Calu3 (cell line): Measurements from ENCODE around the gene CRYGN. TPM values are rescaled to one million over a fixed set of nuclear protein-coding genes. Genes with fewer than 3 reads are reported as not detected.

Experiments
- BruUV-seq: library from RNA; stranded (reverse); fragments of 400-500 nt; replicated peaks from 2 replicates; lab custom pipeline; 2021; lab: Mats Ljungman, UMichigan
- CTCF ChIA-PET: fragments of 300-600 bp; sonication (Branson Sonifier 250); formaldehyde crosslinking; loops from one replicate; lab custom pipeline; 2022; ENCODE audit warnings: antibody characterized with exemption; lab: Charles Lee
- DNase-seq: peaks from one replicate; pipeline ENCODE4 v3.0.0; 2022
- H3K27ac Mint-ChIP-seq: one replicate; pipeline ENCODE4 v1.8.0; 2022; ENCODE audit warnings: mixed read lengths; ENCODE audit not compliant: unreplicated experiment
- H3K27me3 Mint-ChIP-seq: one replicate; pipeline ENCODE4 v1.8.0; 2022; ENCODE audit warnings: mixed read lengths; ENCODE audit not compliant: unreplicated experiment
- H3K36me3 Mint-ChIP-seq: one replicate; pipeline ENCODE4 v1.8.0; 2022; ENCODE audit warnings: mild to moderate bottlenecking, moderate library complexity, mixed read lengths; ENCODE audit not compliant: insufficient read depth, unreplicated experiment
- H3K4me1 Mint-ChIP-seq: one replicate; pipeline ENCODE4 v1.8.0; 2022; ENCODE audit warnings: mild to moderate bottlenecking, low read depth, mixed read lengths; ENCODE audit not compliant: unreplicated experiment
- H3K4me3 Mint-ChIP-seq: one replicate; pipeline ENCODE4 v1.8.0; 2022; ENCODE audit warnings: mild to moderate bottlenecking, low read depth, moderate library complexity, mixed read lengths; ENCODE audit not compliant: unreplicated experiment
- H3K9me3 Mint-ChIP-seq: one replicate; pipeline ENCODE4 v1.8.0; 2022; ENCODE audit warnings: low read depth, mixed read lengths; ENCODE audit not compliant: unreplicated experiment
- intact Hi-C: fragments of 100-400 bp; cut with micrococcal nuclease; formaldehyde crosslinking; loops from one replicate; pipeline ENCODE4 v1.10.0; 2022; ENCODE audit not compliant: unreplicated experiment
- total RNA-seq: library from RNA; stranded (reverse); gene quantifications from 2 replicates; pipeline ENCODE4 v1.2.3, GENCODE V29; 2022
- TF ChIP-seq, protein P1 (sequence below): fragments of 200-600 bp; IDR thresholded peaks from one replicate; pipeline ENCODE4 v1.8.0; 2022; ENCODE audit warnings: antibody characterized with exemption; ENCODE audit not compliant: unreplicated experiment

CRYGN gene
- total RNA-seq, 1 experiment from 2014 or later: not detected

- no peak overlapping the region for H3K27ac Mint-ChIP-seq
- no peaks in the 10 kb centered on the region for H3K9me3 Mint-ChIP-seq
- no peak for DNase-seq
- H3K4me1 Mint-ChIP-seq: no peaks in the 10 kb centered on the region
- intact Hi-C loops: no loop called here
- peaks cover 71% of the 10 kb centered on the region for H3K27me3 Mint-ChIP-seq
- TF ChIP-seq, protein P1, sequence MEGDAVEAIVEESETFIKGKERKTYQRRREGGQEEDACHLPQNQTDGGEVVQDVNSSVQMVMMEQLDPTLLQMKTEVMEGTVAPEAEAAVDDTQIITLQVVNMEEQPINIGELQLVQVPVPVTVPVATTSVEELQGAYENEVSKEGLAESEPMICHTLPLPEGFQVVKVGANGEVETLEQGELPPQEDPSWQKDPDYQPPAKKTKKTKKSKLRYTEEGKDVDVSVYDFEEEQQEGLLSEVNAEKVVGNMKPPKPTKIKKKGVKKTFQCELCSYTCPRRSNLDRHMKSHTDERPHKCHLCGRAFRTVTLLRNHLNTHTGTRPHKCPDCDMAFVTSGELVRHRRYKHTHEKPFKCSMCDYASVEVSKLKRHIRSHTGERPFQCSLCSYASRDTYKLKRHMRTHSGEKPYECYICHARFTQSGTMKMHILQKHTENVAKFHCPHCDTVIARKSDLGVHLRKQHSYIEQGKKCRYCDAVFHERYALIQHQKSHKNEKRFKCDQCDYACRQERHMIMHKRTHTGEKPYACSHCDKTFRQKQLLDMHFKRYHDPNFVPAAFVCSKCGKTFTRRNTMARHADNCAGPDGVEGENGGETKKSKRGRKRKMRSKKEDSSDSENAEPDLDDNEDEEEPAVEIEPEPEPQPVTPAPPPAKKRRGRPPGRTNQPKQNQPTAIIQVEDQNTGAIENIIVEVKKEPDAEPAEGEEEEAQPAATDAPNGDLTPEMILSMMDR: no peak
- BruUV-seq: no TSS peak
- H3K4me3 Mint-ChIP-seq: no peak overlapping the region
- H3K36me3 Mint-ChIP-seq: no peaks in the 10 kb centered on the region
- CTCF ChIA-PET: interaction anchor here (0.6 kb wide), 1 partner anchor 31 kb away, joined by 3 read pairs; no protein-coding TSS in a partner anchor
These were observed 23.6 kb downstream of the CRYGN start for GRCh38 chr7:151416112-151416940.

- Mint-ChIP-seq H3K4me1 (no peaks in the 10 kb centered on the region), H3K4me3 (no peak overlapping the region), H3K27me3 (peaks cover 72% of the 10 kb centered on the region), H3K27ac (no peak overlapping the region), H3K36me3 (peaks cover 5% of the 10 kb centered on the region), H3K9me3 (no peaks in the 10 kb centered on the region)
- CTCF ChIA-PET: interaction anchor here (0.6 kb wide), 1 partner anchor 32 kb away, joined by 3 read pairs; no protein-coding TSS in a partner anchor
- DNase-seq: no peak
- no TSS peak for BruUV-seq
- TF ChIP-seq, protein P1: no peak
- intact Hi-C loops: no loop called here
These were observed 24.4 kb downstream of the CRYGN start for GRCh38 chr7:151415375-151416105.

DNA sequence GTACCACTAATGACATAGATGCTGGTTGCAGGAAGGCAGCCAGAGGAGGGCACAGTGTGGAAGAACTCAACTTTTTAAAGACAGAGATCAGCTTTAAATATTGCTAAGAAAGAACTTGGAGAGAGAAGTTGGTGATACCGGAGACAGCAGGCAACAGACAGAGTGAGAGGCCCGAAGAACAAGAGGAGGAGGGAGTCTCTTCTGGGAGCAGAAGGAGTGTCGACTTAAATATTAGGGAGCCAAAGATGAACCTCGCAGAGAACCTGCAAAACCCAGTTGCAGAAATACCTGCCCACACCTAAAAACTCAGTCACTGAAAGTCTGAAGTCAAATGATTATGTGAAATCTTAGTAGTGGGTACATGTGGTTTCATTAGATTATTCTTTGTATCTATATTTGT is 26.7 kb downstream of the CRYGN start:
- CTCF ChIA-PET: no interaction called here
- Mint-ChIP-seq H3K9me3 (no peaks in the 10 kb centered on the region), H3K4me3 (no peak overlapping the region), H3K36me3 (peaks cover 5% of the 10 kb centered on the region), H3K27me3 (peaks cover 81% of the 10 kb centered on the region), H3K27ac (no peak overlapping the region), H3K4me1 (peaks cover 8% of the 10 kb centered on the region)
- DNase-seq: no peak
- intact Hi-C loops: no loop called here
- no TSS peak for BruUV-seq
- TF ChIP-seq, protein P1: no peak

GRCh38 chr7:151412318-151412717 is 27.6 kb downstream of the CRYGN start:
- H3K9me3 Mint-ChIP-seq: no peaks in the 10 kb centered on the region
- peaks cover 82% of the 10 kb centered on the region for H3K27me3 Mint-ChIP-seq
- H3K36me3 Mint-ChIP-seq: peaks cover 5% of the 10 kb centered on the region
- no peak overlapping the region for H3K4me3 Mint-ChIP-seq
- TF ChIP-seq, protein P1: no peak
- intact Hi-C loops: no loop called here
- no peak for DNase-seq
- BruUV-seq: no TSS peak
- H3K27ac Mint-ChIP-seq: no peak overlapping the region
- H3K4me1 Mint-ChIP-seq: peaks cover 8% of the 10 kb centered on the region
- CTCF ChIA-PET: interaction anchor here (0.6 kb wide), 1 partner anchor 18 kb away, joined by 4 read pairs; no protein-coding TSS in a partner anchor
